Upper lobe of right lung (tissue), 1 donor: Measurements from ENCODE around the gene SLC22A7. TPM values are rescaled to one million over a fixed set of nuclear protein-coding genes. Genes with fewer than 3 reads are reported as not detected.
A peak's percentile ranks its signal among the peaks of the same experiment; 100 is the strongest.

Source experiments
- ATAC-seq: fragments of 200-7000 bp; cut with Tn5 transposase; one replicate; pipeline ENCODE4 v1.9.1; 2020; ENCODE audit warnings: mild to moderate bottlenecking, moderate library complexity
- DNase-seq: peaks from one replicate; pipeline ENCODE4 v3.0.0-alpha.2; 2020
- H3K27ac ChIP-seq: fragments of 200-600 bp; one replicate; pipeline ENCODE4 v1.8.0; 2022
- H3K27me3 ChIP-seq: fragments of 200-600 bp; one replicate; pipeline ENCODE4 v1.8.0; 2022; ENCODE audit warnings: mild to moderate bottlenecking
- H3K36me3 ChIP-seq: fragments of 200-600 bp; one replicate; pipeline ENCODE4 v1.8.0; 2022
- H3K4me1 ChIP-seq: fragments of 200-600 bp; one replicate; pipeline ENCODE4 v1.8.0; 2022
- H3K4me3 ChIP-seq: fragments of 200-600 bp; one replicate; pipeline ENCODE4 v1.8.0; 2022; ENCODE audit warnings: mild to moderate bottlenecking
- H3K9me3 ChIP-seq: fragments of 200-600 bp; one replicate; pipeline ENCODE4 v1.8.0; 2022
- CTCF ChIP-seq: fragments of 200-600 bp; IDR thresholded peaks from one replicate; pipeline ENCODE4 v1.8.0; 2022; ENCODE audit warnings: antibody characterized with exemption
- intact Hi-C: fragments of 100-400 bp; cut with DNase I; formaldehyde crosslinking; loops from one replicate; pipeline ENCODE4 v1.11.0; 2022
- total RNA-seq: library from RNA; stranded (reverse); fragmentation: NEBNext Ultra II Directional; extraction: Animal tissue kit (Norgen Biotek cat#: 25700); gene quantifications from one replicate; pipeline ENCODE4 v1.2.1, GENCODE V29; 2021
- donor health status: DM: no; HTN: yes; CAD: no; lungs with severe emphysema.

Gene SLC22A7
- total RNA-seq, 1 donor from 2014 or later: not detected

GRCh38 chr6:43286980-43287716 is 10.9 kb upstream of the SLC22A7 start:
- ATAC-seq (no peak), DNase-seq (no peak)
- H3K4me1 ChIP-seq: no peaks in the 10 kb centered on the region
- intact Hi-C loops: no loop called here
- H3K9me3 ChIP-seq: no peaks in the 10 kb centered on the region
- no peak overlapping the region for H3K4me3 ChIP-seq
- H3K27me3 ChIP-seq: peaks cover 33% of the 10 kb centered on the region
- TF ChIP-seq CTCF: no peak
- no peaks in the 10 kb centered on the region for H3K36me3 ChIP-seq
- no peak overlapping the region for H3K27ac ChIP-seq

- Histone ChIP-seq H3K4me3 (no peak overlapping the region), H3K27me3 (peaks cover 33% of the 10 kb centered on the region), H3K36me3 (no peaks in the 10 kb centered on the region), H3K9me3 (no peaks in the 10 kb centered on the region), H3K4me1 (no peaks in the 10 kb centered on the region), H3K27ac (no peak overlapping the region)
- no peak for TF ChIP-seq CTCF
- intact Hi-C loops: no loop called here
- ATAC-seq: no peak
- DNase-seq: no peak
These were observed 10.1 kb upstream of the SLC22A7 start for GRCh38 chr6:43287717-43288679.

GRCh38 chr6:43290339-43290904 is 7.6 kb upstream of the SLC22A7 start:
- intact Hi-C loops: no loop called here
- ATAC-seq: no peak
- no peak for TF ChIP-seq CTCF
- Histone ChIP-seq H3K9me3 (no peaks in the 10 kb centered on the region), H3K4me3 (no peak overlapping the region), H3K4me1 (no peaks in the 10 kb centered on the region), H3K27me3 (peaks cover 8% of the 10 kb centered on the region), H3K36me3 (no peaks in the 10 kb centered on the region), H3K27ac (no peak overlapping the region)
- peak; percentile 2 for DNase-seq

- TF ChIP-seq CTCF: no peak
- H3K4me3 ChIP-seq: no peak overlapping the region
- H3K27me3 ChIP-seq: peaks cover 3% of the 10 kb centered on the region
- intact Hi-C loops: no loop called here
- no peak overlapping the region for H3K27ac ChIP-seq
- H3K36me3 ChIP-seq: no peaks in the 10 kb centered on the region
- H3K4me1 ChIP-seq: no peaks in the 10 kb centered on the region
- DNase-seq (peak; percentile 15), ATAC-seq (no peak)
- no peaks in the 10 kb centered on the region for H3K9me3 ChIP-seq
These were observed 7.1 kb upstream of the SLC22A7 start for GRCh38 chr6:43290905-43291355.

- intact Hi-C loops: no loop called here
- H3K27ac ChIP-seq: no peak overlapping the region
These were observed 6.4 kb upstream of the SLC22A7 start for GRCh38 chr6:43291708-43292107.

More at GRCh38 chr6:43291708-43292107, 6.4 kb upstream of the SLC22A7 start:
- DNase-seq (no peak), ATAC-seq (no peak)
- Histone ChIP-seq H3K9me3 (no peaks in the 10 kb centered on the region), H3K27me3 (no peaks in the 10 kb centered on the region), H3K36me3 (no peaks in the 10 kb centered on the region), H3K4me3 (no peak overlapping the region), H3K4me1 (no peaks in the 10 kb centered on the region)
- no peak for TF ChIP-seq CTCF
